ENCODE measurements around the gene TMEM238L. TPM values are rescaled to one million over a fixed set of nuclear protein-coding genes. Genes with fewer than 3 reads are reported as not detected.

Gene TMEM238L
- total and polyA plus RNA-seq, 2 of the 8 experiments (the other 6 are each of a cell fraction or from before 2014, with no cell fraction given), result not detected

- CTCF ChIA-PET (ENCODE audit: partially characterized antibody), result interaction anchor here (1.2 to 4.0 kb wide), 3 partner anchors 16 to 139 kb away, joined by 4 to 29 read pairs (median 19); no protein-coding TSS in a partner anchor
These were observed 47.3 kb downstream of the TMEM238L start for GRCh38 chr17:10756619-10757018.

More at GRCh38 chr17:10756619-10757018, 47.3 kb downstream of the TMEM238L start:
- no peaks in the 10 kb centered on the region for H3K9me3 ChIP-seq (ENCODE audit: insufficient read depth in 2 of 2, low read depth in 1 of 2, low read length in 1 of 2)
- no peak overlapping the region for H2AK5ac ChIP-seq (ENCODE audit: low read depth, low read length)
- no peak for DNase-seq (ENCODE audit: low read depth in 1 of 2, low spot score in 2 of 2)
- H3K18ac ChIP-seq (ENCODE audit: extremely low read depth, low read length), result no peak overlapping the region
- no peak overlapping the region for H2BK120ac ChIP-seq (replicated peaks; ENCODE audit: low read depth, low read length)
- no peaks in the 10 kb centered on the region for H3K79me1 ChIP-seq (ENCODE audit: low read depth, low read length)
- H4K8ac ChIP-seq (ENCODE audit: extremely low read depth, insufficient read depth, low read length), result no peak overlapping the region
- no peak overlapping the region for H3K9ac ChIP-seq (replicated peaks in 1 of 4; ENCODE audit: extremely low read depth in 1 of 4, low read depth in 3 of 4, low read length in 3 of 4)
- H3K79me2 ChIP-seq (ENCODE audit: control insufficient read depth in 1 of 2, insufficient read depth in 2 of 2, low read length in 2 of 2), result no peaks in the 10 kb centered on the region
- H3K36me3 ChIP-seq (ENCODE audit: control insufficient read depth in 2 of 4, insufficient read depth in 4 of 4, low read length in 3 of 4), result no peaks in the 10 kb centered on the region
- H2BK20ac ChIP-seq (ENCODE audit: low read length), result 0 out of 2 replicates have a peak overlapping the region, but pooled peaks have one; percentile 15
- no peak overlapping the region for H2AFZ ChIP-seq (ENCODE audit: low read length)
- TF ChIP-seq FOSL1 (IDR thresholded peaks at IDR 0.05; ENCODE audit: insufficient read depth, low read depth, low read length) (no peak), EZH2 (IDR thresholded peaks at IDR 0.05; ENCODE audit: low read depth, low read length, severe bottlenecking) (no peak), TAF7 (optimal IDR thresholded peaks at IDR 0.05; ENCODE audit: borderline replicate concordance, low read depth, low read length) (no peak)
- H3K27ac ChIP-seq (ENCODE audit: low read depth, low read length), result no peak overlapping the region
- no peak overlapping the region for H3K23ac ChIP-seq (ENCODE audit: insufficient read length)
- POLR2A ChIA-PET (ENCODE audit: partially characterized antibody), result interaction anchor here (1.1 kb wide), 1 partner anchor 85 kb away, joined by 4 read pairs; no protein-coding TSS in a partner anchor
- peak overlapping the region; percentile 54 to 99; a peak in 3 of 4 replicates for H3K4me2 ChIP-seq (ENCODE audit: insufficient read depth in 1 of 2, low read depth in 2 of 2, low read length in 2 of 2)
- no peak overlapping the region for H3K56ac ChIP-seq (replicated peaks; ENCODE audit: insufficient read length, low read depth, low read length)
- H4K91ac ChIP-seq (replicated peaks; ENCODE audit: insufficient read length, low read length), result peak overlapping the region; percentile 39
- H2BK12ac ChIP-seq (ENCODE audit: low read depth, low read length), result peak overlapping the region; percentile 6; the same call in 1 of the 2 replicates
- peak overlapping the region; percentile 63 for H3K4ac ChIP-seq (replicated peaks; ENCODE audit: insufficient read length, low read depth, low read length)
- no peak overlapping the region for H3K14ac ChIP-seq (ENCODE audit: insufficient read length)
- 0 out of 2 replicates have a peak overlapping the region, but pooled peaks have one; percentile 31 for H2BK15ac ChIP-seq (ENCODE audit: low read length)
- no peak overlapping the region for H4K5ac ChIP-seq (ENCODE audit: insufficient read length, low read depth, low read length)
- 90% methylated on average over 2 of the region's 2 CpGs; no CpG with 5 or more reads in 1 of the 2 experiments for WGBS, 2 experiments (ENCODE audit: extremely low coverage in 1 of 2, insufficient coverage in 1 of 2, insufficient read length in 1 of 2, insufficient replicate concordance in 2 of 2, low coverage in 1 of 2, low lambda C conversion rate in 2 of 2, missing lambda C conversion rate in 1 of 2)
- no peak overlapping the region for H3K4me3 ChIP-seq (ENCODE audit: extremely low read depth in 1 of 4, insufficient read depth in 2 of 4, low read depth in 3 of 4, low read length in 4 of 4)
- no peaks in the 10 kb centered on the region for H4K20me1 ChIP-seq (replicated peaks in 1 of 2; ENCODE audit: control insufficient read depth in 1 of 2, insufficient read depth in 2 of 2, low read length in 2 of 2)
- H3K27me3 ChIP-seq (replicated peaks in 1 of 4; ENCODE audit: control insufficient read depth in 3 of 4, extremely low read depth in 1 of 4, insufficient read depth in 3 of 4, low read length in 3 of 4), result no peaks in the 10 kb centered on the region
- FAIRE-seq, result no peak
- H2BK5ac ChIP-seq (ENCODE audit: low read depth, low read length), result no peak overlapping the region
- H3K4me1 ChIP-seq (replicated peaks in 1 of 4; ENCODE audit: control insufficient read depth in 3 of 4, insufficient read depth in 4 of 4, low read length in 3 of 4), result peaks cover 9 to 20% (median 14%) of the 10 kb centered on the region in 4 experiments
- H3K23me2 ChIP-seq (ENCODE audit: low read depth, low read length), result peaks cover 4% of the 10 kb centered on the region; the same call in 1 of the 2 replicates
